GM21528 (cell line): ENCODE results near the gene PPP1R3E.

Source experiments
- ATAC-seq: cut with Tn5 transposase; IDR thresholded peaks from one replicate; pipeline ENCODE4 v1.9.1; 2021; ENCODE audit warnings: mild to moderate bottlenecking, moderate library complexity; ENCODE audit not compliant: unreplicated experiment, low FRiP score

PPP1R3E gene

GRCh38 chr14:23322568-23323517 lies 20.2 kb upstream of the PPP1R3E start:
- no peak for ATAC-seq

- ATAC-seq, result peak; percentile 21
These were observed 19.2 kb upstream of the PPP1R3E start for GRCh38 chr14:23321572-23322547.

GRCh38 chr14:23320584-23321571 lies 18.2 kb upstream of the PPP1R3E start, which contains the start of gene PABPN1:
PABPN1 (plus strand) TSS chr14:23321457; CDS start chr14:23321470, 13 bp downstream.
- peak; percentile 91 for ATAC-seq

GRCh38 chr14:23319746-23320583 lies 17.3 kb upstream of the PPP1R3E start:
- no peak for ATAC-seq

GRCh38 chr14:23316300-23316699 lies 13.6 kb upstream of the PPP1R3E start:
- no peak for ATAC-seq

GRCh38 chr14:23310546-23310945 lies 7.9 kb upstream of the PPP1R3E start:
- ATAC-seq, result no peak

DNA sequence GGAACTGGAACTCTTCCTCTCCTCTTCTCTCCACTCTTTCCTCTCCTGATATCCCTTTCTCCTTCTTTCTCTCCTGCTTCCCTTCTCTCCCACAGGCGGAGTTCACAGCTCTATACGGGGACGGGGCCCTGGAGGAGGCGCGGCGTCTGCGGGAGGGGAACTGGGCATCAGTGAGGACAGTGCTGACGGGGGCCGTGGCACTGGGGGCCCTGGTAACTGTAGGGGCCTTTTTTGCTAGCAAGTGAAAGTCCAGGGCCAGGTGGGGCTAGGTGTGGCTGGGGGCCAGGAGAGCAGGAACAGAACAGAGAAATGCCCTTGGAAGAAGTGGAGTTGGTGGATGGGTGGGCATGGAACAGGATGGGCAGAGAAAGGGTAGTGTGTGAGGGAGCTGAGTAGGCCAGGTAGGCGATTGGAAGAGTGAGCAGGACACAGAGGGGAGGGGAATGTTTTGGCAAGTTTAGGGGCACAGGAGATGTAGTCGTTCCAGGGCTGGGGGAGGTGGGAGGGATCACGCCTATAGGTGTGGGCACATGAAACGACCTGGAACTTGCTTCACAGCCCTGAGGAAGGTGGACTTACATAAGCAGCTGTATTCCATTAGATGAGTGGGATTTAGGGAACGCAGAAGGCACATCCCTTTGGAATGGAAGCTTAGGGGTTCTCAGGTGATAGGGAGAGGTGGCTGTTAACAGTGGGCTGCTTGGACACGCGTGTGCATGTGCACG lies 6.2 kb upstream of the PPP1R3E start:
- no peak for ATAC-seq

- no peak for ATAC-seq
These were observed 5.3 kb upstream of the PPP1R3E start for GRCh38 chr14:23307687-23308644.

DNA sequence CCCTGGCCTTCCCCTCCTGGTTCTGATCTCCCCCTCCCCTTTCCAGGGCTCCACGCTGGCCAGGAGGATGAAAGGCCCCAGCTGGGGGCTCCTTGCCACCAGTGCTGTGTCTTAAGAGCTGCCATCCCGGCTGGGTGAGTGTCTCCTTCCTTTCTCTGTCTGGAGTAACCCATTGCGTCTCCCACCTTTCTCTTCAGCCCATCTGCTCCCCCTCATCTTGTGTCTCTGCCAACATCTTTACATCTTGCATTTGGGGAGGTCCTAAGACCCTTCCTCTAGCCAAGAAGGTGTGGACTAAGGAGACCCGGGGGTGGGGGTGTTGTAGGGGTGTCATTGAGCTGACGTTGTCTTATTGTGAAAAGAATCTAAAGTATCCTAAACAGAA lies 4.5 kb upstream of the PPP1R3E start:
- no peak for ATAC-seq

DNA sequence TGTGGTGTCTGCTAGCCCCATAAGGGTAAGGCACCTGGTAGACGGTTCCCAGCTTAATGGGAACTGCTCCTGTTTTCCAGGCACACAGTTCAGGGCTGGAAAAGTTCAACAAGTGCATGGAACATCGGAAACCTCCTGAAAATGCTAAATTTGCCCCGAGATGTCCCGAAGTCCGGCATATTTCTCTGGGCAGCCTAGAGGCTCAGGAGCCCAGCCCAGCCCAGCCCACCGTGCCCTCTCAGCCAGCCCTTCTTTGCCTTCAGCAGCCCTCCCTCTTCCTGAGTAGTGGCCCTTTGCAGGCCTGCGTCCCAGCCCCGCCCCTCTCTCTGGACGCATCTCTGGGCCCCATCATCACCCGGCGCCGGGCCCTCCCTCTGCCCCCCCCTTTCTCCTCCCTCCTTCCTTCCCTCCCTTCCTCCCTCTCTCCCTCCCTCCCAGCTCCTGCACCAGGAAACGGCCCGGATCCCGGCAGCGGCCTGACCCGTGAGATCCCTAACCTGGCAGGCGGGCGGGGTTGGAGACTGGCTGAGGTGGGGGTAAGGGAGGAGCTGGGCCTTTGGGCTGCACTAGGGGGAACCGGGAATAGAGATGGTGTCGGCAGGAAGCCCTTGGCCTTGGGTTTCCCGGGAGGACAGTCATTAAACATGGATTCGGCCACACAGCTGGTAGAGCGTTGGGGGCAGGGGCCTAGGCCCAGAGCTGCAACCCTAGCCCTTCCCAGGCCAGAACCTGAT lies 3.9 kb upstream of the PPP1R3E start, which contains the start of gene BCL2L2:
Gene BCL2L2 (plus strand): TSS at position 422 of the 734 bp plus-strand sequence. CDS start 935 bp downstream, outside the sequence.
- ATAC-seq, result no peak

DNA sequence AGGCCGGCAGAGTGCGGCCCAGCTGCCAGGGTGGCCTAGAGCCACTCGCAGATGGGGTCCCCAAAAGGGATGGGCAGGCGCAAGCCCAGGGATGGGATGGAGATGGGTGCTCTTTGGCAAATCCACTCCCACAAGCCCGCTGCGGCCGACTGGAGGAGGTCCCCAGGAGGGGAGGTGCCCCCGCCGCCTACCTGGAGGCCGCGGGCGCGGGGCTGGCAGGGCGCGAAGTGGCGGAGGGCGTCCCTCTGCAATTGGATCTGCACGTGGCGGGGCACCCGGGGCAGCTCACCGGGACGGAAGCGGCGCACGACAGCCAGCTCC lies 730 bp downstream of the PPP1R3E start:
- no peak for ATAC-seq

DNA sequence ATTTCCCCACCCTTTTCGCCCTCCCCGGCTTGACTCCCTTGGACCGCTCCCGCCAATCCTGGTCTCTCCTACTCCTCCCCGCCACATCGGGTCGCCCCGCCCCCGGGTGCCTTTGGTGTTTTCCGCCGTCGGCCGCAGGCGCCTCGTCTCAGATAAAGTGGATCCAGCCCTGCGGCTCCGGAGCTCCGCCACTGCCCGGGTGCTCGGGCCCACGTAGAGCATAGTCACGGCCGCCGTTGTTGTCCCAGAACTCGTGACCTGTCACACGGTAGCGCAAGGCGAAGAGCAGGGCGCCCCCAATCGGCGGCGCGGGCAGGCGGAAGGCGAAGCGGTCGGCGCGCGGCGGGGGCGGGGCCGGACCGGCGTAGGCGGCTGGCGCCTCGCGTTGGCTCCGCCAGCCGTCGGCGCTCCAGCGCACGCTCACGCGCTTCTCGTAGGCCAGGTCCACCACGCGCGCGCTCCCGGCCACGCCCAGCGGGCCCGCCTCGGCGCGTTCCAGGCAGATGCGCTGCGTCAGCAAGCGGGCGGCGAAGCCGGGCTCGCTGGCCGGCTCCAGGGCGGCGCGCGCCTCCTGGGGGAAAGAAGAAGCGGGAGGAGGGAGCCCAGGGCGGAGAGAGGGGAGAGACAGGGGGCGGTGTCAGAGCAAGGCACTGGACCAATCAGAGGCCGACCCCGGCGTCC lies 1.2 kb downstream of the PPP1R3E start:
- ATAC-seq, result peak; percentile 80

DNA sequence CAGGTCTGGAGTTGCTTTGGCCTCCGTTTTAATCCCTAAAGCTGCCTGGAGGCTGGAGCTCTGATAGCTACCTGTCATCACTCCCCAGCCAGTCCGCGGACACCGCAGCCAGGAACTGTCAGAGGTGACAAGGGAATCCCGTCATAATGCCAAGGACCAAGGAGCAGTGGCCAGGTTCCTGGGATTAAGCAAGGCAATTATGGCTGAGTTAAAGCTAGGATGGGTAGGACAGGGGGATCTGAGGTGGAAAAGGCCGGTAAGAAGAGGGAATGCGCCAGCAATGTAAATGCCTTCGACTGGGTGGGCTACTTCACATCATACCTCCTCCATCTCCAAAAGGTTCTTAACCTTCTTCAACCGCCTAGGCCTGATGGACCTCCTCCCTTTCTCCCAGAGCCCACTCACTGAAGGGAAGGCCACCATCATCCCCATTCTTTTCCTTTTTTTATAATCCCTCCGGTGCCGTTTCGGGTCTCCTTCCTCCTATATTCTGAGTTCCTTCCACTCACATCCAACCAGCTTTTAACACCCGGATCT lies 1.9 kb downstream of the PPP1R3E start:
- ATAC-seq, result no peak

- ATAC-seq, result no peak
These were observed 2.5 kb downstream of the PPP1R3E start for GRCh38 chr14:23299986-23300686.
